GM20431 (cell line): ENCODE results near the gene KLK8.

ENCODE experiments used
- in situ Hi-C: fragments of 300-500 bp; cut with MseI, MboI; formaldehyde crosslinking; loops from one replicate; pipeline ENCODE4 v1.15.0; 2020; ENCODE audit warnings: low sequenced_read_pairs; ENCODE audit not compliant: unreplicated experiment

KLK8 gene, protein sequence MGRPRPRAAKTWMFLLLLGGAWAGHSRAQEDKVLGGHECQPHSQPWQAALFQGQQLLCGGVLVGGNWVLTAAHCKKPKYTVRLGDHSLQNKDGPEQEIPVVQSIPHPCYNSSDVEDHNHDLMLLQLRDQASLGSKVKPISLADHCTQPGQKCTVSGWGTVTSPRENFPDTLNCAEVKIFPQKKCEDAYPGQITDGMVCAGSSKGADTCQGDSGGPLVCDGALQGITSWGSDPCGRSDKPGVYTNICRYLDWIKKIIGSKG

DNA sequence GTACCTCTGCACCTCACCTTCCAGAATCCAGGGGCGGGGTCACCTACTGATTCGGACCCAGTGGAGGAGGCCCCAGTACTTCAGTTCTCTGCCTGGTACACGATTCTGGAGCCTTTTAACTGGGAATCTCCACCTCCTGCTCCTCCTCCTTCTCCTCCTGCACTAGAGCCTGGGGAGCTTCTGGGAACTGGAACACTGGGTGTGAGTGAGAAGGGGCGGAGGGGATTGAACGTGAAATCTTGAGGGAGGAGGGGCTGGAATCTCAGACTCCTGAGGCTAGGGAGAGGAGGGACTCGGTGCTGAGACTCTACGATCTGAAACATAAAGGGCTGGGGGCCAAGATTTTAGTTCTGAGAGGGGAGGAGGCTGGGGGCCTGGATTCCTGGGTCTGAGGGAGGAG lies at the start of gene KLK8:
TSS of gene KLK8 (minus strand) at position 90 of the 400 bp plus-strand sequence. CDS start 437 bp downstream, outside the sequence.
- in situ Hi-C loops, result no loop called here

DNA sequence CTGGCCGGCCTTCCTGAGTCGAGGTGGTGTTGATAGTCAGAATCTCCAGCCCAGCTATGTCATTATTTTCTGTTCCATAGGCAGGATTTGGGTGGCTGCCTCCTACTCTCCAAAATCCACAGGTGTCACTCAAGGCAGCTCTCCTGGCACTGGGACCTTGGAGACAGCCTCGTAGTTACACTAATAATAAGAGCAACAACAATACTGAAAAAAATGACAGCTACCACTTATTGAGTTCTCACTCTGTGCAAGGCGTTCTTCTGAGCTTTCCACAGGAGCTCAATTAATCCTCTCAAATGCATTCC lies 45.6 kb upstream of the KLK8 start:
- in situ Hi-C loops, result no loop called here

GRCh38 chr19:51044327-51044726 lies 42.9 kb upstream of the KLK8 start:
- in situ Hi-C loops, result no loop called here

DNA sequence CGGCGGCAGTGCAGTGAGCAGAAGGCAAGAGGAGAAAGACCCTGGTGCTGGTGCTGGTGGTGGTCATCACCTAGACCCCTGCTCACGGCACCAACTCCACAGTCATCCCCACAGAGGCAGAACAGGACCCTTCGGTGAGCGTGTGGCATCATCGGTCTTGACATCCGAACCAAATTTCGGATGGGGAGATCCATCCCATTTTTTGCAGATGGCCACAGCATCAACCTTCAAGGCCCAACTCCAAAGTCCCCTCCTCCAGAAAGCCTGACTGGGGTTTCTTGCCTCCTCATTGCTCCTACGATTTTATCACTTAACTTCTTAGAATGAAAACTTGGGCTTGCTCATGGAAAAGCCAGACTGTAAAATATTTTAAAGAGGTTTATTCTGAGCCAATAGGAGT lies 42.1 kb upstream of the KLK8 start:
- in situ Hi-C loops, result no loop called here

DNA sequence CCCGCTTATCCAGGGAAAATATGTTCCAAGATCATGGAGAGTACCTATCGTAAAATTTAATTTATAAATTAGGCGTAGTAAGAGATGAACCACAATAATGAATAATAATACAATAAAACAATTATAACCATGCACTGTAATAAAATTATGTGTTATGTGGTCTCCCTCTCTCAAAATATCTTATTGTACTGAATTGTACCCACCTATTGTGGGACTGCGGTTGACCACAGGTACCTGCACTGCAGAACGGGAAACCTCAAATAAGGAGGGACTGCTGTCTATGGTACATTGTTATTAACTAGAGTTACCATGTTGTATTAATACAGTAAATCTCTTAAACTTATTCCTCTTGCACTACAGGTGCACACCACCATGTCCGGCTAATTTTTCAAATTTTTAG lies 38.7 kb upstream of the KLK8 start:
- in situ Hi-C loops, result no loop called here

DNA sequence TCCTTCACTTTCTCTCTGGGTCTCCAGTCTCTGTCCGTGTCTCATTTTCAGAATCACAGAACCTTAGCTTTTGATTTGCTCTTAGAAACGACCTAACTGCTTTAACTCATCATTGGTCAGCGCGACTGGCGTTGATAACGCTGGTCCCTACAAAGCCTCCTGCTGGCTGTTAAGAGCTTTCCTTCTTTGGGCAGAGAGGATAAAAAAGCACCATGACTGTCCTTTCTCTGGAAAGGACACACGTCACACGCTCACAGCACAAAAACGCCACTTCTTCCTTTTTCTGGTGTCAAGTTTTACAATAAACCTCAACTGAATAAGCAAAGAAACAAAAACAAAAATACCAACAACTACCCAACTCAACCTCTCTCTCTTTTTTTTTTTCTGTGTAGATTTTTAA lies 35.1 kb upstream of the KLK8 start:
- in situ Hi-C loops, result no loop called here

DNA sequence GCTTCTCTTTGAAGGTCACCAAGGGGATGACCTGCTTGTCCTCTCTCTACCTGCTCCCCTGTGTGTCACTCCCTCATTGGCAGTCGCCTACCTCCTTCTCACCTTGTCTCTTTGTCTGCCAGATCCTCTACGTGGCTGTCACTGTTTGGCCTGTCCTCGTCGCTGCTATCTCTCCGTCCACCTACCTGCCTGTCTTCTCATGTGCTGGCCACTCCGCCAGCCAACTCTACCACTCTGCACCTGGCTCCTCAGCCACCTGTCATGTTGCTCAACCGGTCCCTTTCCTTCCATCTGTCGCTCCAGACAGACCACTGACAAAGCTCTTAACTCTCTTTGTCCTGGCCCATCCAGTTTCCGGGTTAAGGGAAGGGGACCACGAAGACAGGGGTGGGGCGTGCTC lies 33.3 kb upstream of the KLK8 start, which contains the start of gene KLK12:
TSS of gene KLK12 (minus strand) at position 299 of the 400 bp plus-strand sequence. CDS start 381 bp downstream, outside the sequence.
- in situ Hi-C loops, result no loop called here

GRCh38 chr19:51031880-51032225 lies 30.4 kb upstream of the KLK8 start:
- in situ Hi-C loops, result no loop called here

DNA sequence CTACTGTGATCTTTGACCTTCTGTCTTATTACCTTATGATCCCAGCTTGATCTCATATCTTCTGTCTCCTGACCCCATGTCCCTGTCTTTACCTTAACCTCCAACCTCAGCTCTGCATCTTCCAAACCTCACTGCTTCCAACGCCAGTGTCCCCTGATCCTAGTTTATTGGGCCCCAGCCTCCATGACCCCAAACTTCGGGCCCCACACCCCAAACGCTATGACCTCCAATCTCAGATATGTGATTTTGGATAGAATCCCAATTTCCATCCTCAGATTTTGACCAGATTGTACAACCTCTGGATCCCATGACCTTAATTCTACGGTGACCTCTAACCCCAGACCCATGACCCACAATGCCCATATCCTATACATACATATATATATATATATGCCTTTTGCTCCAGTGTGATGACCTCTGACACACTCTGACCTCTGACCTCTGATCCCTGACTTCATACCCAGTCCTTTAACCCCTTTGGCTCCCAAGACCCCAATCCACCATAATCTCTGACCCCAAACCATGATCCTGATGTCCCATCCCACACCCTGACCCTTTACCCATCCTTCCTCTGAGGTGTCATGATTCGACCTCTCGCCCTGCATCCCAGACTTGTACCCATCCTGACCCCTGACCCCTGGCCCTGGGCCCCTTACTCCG lies 29.9 kb upstream of the KLK8 start:
- in situ Hi-C loops, result no loop called here

GRCh38 chr19:51030631-51031030 lies 29.2 kb upstream of the KLK8 start:
- in situ Hi-C loops, result no loop called here

DNA sequence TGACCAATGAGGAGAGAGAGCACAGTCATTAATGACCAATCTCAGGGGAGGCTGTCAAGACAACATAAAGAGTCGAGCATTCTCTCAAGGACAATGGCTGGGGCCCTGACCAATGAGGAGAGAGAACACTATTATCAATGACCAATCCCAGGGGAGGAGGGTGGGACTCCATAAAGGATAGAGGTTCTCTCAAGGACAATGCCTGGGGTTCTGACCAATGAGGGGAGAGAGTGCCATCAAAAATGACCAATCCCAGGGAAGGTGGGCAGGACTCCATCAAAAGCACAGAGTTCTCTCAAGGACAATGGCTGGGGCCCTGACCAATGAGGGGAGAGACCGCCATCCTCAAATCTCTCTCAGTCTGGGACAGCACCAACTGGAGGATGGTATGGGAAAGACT lies 28.3 kb upstream of the KLK8 start:
- in situ Hi-C loops, result no loop called here

- in situ Hi-C loops, result no loop called here
These were observed 26.5 kb upstream of the KLK8 start for GRCh38 chr19:51027873-51028272.

- in situ Hi-C loops, result no loop called here
These were observed 25.9 kb upstream of the KLK8 start for GRCh38 chr19:51027126-51027806.

DNA sequence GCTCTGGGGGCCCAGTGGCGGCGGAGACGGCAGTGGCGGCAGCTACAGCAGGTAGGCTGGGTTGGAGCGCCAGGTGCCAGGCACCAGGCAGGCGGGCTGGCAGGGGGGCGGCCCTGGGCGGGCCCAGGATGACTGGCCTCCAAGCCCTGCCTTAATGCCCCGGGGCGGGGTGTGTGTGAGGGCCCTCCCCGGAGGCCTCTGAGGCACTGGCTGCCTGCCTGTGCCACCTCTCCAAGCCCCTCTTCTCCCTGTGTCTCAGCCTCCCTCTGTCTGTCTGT lies 25.1 kb upstream of the KLK8 start, which contains the start of gene KLK11:
TSS of gene KLK11 (minus strand) at position 63 of the 278 bp plus-strand sequence. CDS start 985 bp downstream, outside the sequence.
- in situ Hi-C loops, result no loop called here

DNA sequence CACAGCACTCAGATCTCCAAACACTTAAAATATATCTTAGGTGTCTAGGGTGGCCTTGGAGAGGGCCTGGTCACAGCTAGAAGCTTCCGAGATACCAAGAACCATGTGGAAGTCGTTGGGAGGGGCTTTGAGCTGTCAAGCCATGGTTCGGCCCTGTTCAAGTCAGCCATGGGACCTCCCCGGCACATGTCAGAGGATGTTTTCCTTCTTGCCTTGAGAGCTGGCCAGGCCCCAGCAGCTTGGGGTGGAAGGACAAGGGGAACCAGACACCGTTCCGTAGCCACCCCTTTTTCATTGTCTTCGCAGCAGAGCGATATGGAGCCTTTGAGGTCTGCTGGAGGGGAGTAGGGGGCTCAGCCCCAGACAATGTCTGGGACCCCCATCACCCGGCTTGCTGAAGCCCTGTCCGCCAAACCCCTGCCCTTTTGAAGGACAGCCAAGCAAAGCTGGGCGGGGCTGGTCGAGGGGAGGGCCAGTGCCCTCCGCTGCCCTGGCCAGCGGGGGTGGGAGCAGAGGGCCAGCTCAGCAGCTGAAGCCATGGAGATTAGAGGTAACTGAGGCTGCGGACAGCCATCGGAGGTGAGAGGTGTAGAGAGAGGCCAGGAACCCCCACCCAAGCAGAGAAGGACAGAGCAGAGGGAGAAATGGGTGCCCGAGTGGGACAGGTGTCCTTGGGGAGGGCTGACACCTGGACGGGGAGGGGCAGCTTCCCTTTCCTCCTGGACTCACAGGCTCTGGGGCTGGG lies 24.6 kb upstream of the KLK8 start:
- in situ Hi-C loops, result no loop called here

DNA sequence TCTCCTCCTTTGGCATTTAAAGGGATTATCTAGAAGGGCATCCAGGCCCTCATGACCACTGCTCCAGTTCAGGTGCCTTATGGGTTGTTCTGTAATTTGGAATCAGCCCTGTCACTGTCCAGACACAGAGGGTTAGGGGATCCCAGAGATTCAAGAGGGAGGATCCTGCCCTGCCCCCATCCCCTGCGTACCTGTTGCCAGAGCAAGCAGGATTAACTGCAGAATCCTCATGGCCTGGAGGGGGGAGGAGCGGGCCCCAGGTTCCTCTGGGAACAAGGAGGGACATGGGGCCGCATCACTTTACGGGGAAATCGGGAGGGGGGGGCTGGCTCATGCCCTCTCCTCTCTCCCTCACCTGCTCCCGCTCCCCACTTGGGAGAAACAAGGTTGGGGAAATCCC lies 24.0 kb upstream of the KLK8 start:
- in situ Hi-C loops, result no loop called here

GRCh38 chr19:51024924-51025323 lies 23.5 kb upstream of the KLK8 start:
- in situ Hi-C loops, result no loop called here

DNA sequence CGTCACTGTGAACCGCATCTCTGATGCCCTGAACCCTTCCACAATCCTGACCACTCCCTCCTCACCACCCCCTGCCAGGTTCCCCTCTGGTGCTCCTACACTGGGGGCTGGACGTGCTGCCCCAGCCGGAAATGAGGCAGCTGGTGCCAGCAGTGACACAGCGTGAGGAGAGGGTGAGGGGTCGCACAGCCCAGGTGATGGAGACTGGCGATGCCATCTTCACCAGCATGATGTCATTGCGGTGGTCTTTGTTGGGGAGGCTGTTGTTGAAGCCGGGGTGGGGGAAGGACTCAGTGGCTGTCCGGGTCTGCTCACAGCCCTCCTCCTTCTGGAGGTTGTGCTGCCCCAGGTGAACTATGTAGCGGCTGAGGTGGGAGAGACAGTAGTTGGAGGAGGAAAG lies 22.5 kb upstream of the KLK8 start:
- in situ Hi-C loops, result no loop called here

GRCh38 chr19:51022526-51022925 lies 21.1 kb upstream of the KLK8 start:
- in situ Hi-C loops, result no loop called here

- in situ Hi-C loops, result no loop called here
These were observed 19.7 kb upstream of the KLK8 start for GRCh38 chr19:51020988-51021651.

DNA sequence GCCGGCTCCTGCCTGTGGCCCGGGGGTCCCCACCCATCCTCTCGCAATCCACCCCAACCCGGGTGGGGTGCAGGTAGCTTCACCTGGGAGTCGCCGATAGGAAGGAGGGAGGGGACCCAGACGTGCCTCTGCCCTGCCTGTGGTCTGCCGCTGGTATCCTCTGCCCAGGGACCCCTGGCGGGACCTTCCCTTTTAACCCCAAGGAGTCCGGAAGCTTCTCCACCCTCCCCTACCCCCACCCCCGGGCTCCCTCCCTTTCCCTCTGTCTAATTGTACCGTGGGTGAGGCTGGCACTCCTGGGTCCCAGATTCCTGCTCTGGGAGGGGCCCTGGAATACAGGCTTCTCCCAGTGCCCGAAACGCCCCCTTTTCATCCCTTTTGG lies 18.1 kb upstream of the KLK8 start, which contains the start of gene KLK10:
TSS of gene KLK10 (minus strand) at position 166 of the 382 bp plus-strand sequence. CDS start 579 bp downstream, outside the sequence.
- in situ Hi-C loops, result no loop called here
